HepG2 (cell line): ENCODE results near the gene INPP4B. TPM values are rescaled to one million over a fixed set of nuclear protein-coding genes. Genes with fewer than 3 reads are reported as not detected.

Source experiments
- ATAC-seq: fragments of 200-7000 bp; cut with Tn5 transposase; 3 replicates; pipeline ENCODE4 v1.9.1; 2020; ENCODE audit warnings: mild to moderate bottlenecking, moderate library complexity
- BruUV-seq: library from RNA; stranded (reverse); fragments of 400-500 nt; replicated peaks from 2 replicates; lab custom pipeline; 2021; lab: Mats Ljungman, UMichigan
- CTCF ChIA-PET: fragments of 300-600 bp; formaldehyde crosslinking; extraction: SDS; loops from one replicate; lab custom pipeline; 2021; ENCODE audit warnings: low total read pairs, inconsistent platforms, low intra/inter-chr PET ratio; lab: Yijun Ruan, JAX
- POLR2A ChIA-PET: fragments of 350-600 bp; sonication (Branson Sonifier 250); formaldehyde crosslinking; loops from one replicate; lab custom pipeline; 2020; ENCODE audit warnings: antibody characterized with exemption, inconsistent platforms; lab: Yijun Ruan, JAX
- DNase-seq: peaks from one replicate; pipeline ENCODE4 v3.0.0-alpha.2; 2015; ENCODE audit warnings: low spot score
- FAIRE-seq: peaks from 3 replicates; lab custom pipeline; 2011; peaks lifted over from hg19 to GRCh38; lab: Jason Lieb, UNC
- H2AFZ ChIP-seq: one replicate; pipeline ENCODE4 v1.6.1; 2011; ENCODE audit warnings: low read length, inconsistent platforms
- H3K27ac ChIP-seq: fragments of 300-600 bp; 3 replicates; pipeline ENCODE4 v1.8.0; 2011; ENCODE audit warnings: mixed run types, mild to moderate bottlenecking, mixed read lengths, low read length, inconsistent platforms; ENCODE audit not compliant: insufficient read depth; ENCODE audit errors: extremely low read length
- H3K27me3 ChIP-seq, 2 experiments: fragments of 200-600 bp in 1 of 2; 2 replicates in 1 of 2; 3 replicates in 1 of 2; pipeline versions ENCODE4 v1.6.0 to v1.8.0; 2011; ENCODE audit warnings: low read length in 2 of 2, mild to moderate bottlenecking in 2 of 2, moderate library complexity in 2 of 2, inconsistent platforms in 1 of 2; ENCODE audit not compliant: insufficient read depth in 2 of 2, control insufficient read depth in 1 of 2
- H3K36me3 ChIP-seq, 2 experiments: fragments of 200-600 bp in 1 of 2; replicated peaks in 1 of 2; 2 replicates in 1 of 2; 3 replicates in 1 of 2; pipeline versions ENCODE4 v1.5.1 to v1.8.0; 2011; ENCODE audit warnings: low read length in 2 of 2, inconsistent platforms in 1 of 2; ENCODE audit not compliant: insufficient read depth in 2 of 2, control insufficient read depth in 1 of 2
- H3K4me1 ChIP-seq: 2 replicates; pipeline ENCODE4 v1.5.1; 2012; ENCODE audit warnings: low read length, inconsistent platforms; ENCODE audit not compliant: insufficient read depth
- H3K4me2 ChIP-seq: 2 replicates; pipeline ENCODE4 v1.6.0; 2011; ENCODE audit warnings: low read depth, low read length, inconsistent platforms
- H3K4me3 ChIP-seq, 3 experiments: fragments of 200-600 bp in 1 of 3; sonication (generic), shearing (Covaris generic) in 1 of 3; replicated peaks in 1 of 3; 2 replicates each; pipeline ENCODE4 v1.5.1; 2011 to 2016; ENCODE audit warnings: low read length in 3 of 3, inconsistent platforms in 2 of 3, low read depth in 2 of 3, mild to moderate bottlenecking in 2 of 3, control low read depth in 1 of 3, mixed read lengths in 1 of 3; ENCODE audit not compliant: insufficient read depth in 1 of 3
- H3K79me2 ChIP-seq: one replicate; pipeline ENCODE4 v1.6.1; 2011; ENCODE audit warnings: low read length, inconsistent platforms; ENCODE audit not compliant: insufficient read depth
- H3K9ac ChIP-seq: 2 replicates; pipeline ENCODE4 v1.6.0; 2011; ENCODE audit warnings: mild to moderate bottlenecking, low read depth, low read length, inconsistent platforms; ENCODE audit not compliant: insufficient read depth
- H3K9me3 ChIP-seq: 2 replicates; pipeline ENCODE4 v1.5.1; 2012; ENCODE audit warnings: mild to moderate bottlenecking, low read length
- H4K20me1 ChIP-seq: 2 replicates; pipeline ENCODE4 v1.6.0; 2011; ENCODE audit warnings: inconsistent platforms, mild to moderate bottlenecking, low read length, moderate library complexity; ENCODE audit not compliant: insufficient read depth
- CCDC6 ChIP-seq: sonication (generic); formaldehyde crosslinking; IDR thresholded peaks from 2 replicates; pipeline ENCODE4 v1.8.1; 2022; ENCODE audit warnings: mild to moderate bottlenecking, missing genetic modification reagents, moderate library complexity
- ELF1 ChIP-seq: sonication (generic); formaldehyde crosslinking; IDR thresholded peaks from 2 replicates; pipeline ENCODE4 v1.4.0; 2020; ENCODE audit warnings: missing genetic modification reagents
- HDAC6 ChIP-seq: fragments of 200-600 bp; sonication (generic); IDR thresholded peaks from 2 replicates; pipeline ENCODE4 v1.7.0; 2017; ENCODE audit warnings: mild to moderate bottlenecking, antibody characterized with exemption, low read length, low read depth
- JUN ChIP-seq: sonication (generic); formaldehyde crosslinking; IDR thresholded peaks from 2 replicates; pipeline ENCODE4 v1.4.0; 2020; ENCODE audit warnings: mild to moderate bottlenecking, missing genetic modification reagents
- MIER3 ChIP-seq: IDR thresholded peaks from 2 replicates; pipeline ENCODE4 v1.6.1; 2016; ENCODE audit warnings: missing compliant biosample characterization, borderline replicate concordance
- SP140L ChIP-seq: sonication (generic); formaldehyde crosslinking; IDR thresholded peaks from 2 replicates; pipeline ENCODE4 v1.4.0; 2020; ENCODE audit warnings: missing genetic modification reagents, borderline replicate concordance
- SRSF4 ChIP-seq: fragments of 200-400 bp; formaldehyde crosslinking; IDR thresholded peaks from one replicate; pipeline ENCODE4 v1.6.1; 2018; ENCODE audit warnings: mild to moderate bottlenecking, low read depth, low read length, moderate library complexity; ENCODE audit not compliant: poor library complexity, severe bottlenecking
- STAG1 ChIP-seq: sonication (generic); formaldehyde crosslinking; IDR thresholded peaks from 2 replicates; pipeline ENCODE4 v1.4.0; 2020; ENCODE audit warnings: missing genetic modification reagents
- YY1 ChIP-seq: IDR thresholded peaks from 2 replicates; pipeline ENCODE4 v1.6.1; 2011; ENCODE audit warnings: low read length, low read depth, moderate library complexity, mild to moderate bottlenecking; ENCODE audit not compliant: insufficient read depth, insufficient replicate concordance
- ZFP36L1 ChIP-seq: sonication (generic); formaldehyde crosslinking; IDR thresholded peaks from 2 replicates; pipeline ENCODE4 v1.8.0; 2022; ENCODE audit warnings: mild to moderate bottlenecking, missing genetic modification reagents, moderate library complexity
- ZFP36L2 ChIP-seq: sonication (generic); formaldehyde crosslinking; IDR thresholded peaks from 2 replicates; pipeline ENCODE4 v1.4.0; 2020; ENCODE audit warnings: missing genetic modification reagents
- ZNF343 ChIP-seq: sonication (generic); formaldehyde crosslinking; IDR thresholded peaks from 2 replicates; pipeline ENCODE4 v1.4.0; 2020; ENCODE audit warnings: mild to moderate bottlenecking, missing genetic modification reagents
- ZNF432 ChIP-seq: sonication (generic); formaldehyde crosslinking; IDR thresholded peaks from 2 replicates; pipeline ENCODE4 v1.5.0; 2020; ENCODE audit warnings: missing genetic modification reagents, mild to moderate bottlenecking, borderline replicate concordance
- ZNF552 ChIP-seq: sonication (generic); formaldehyde crosslinking; IDR thresholded peaks from 2 replicates; pipeline ENCODE4 v1.9.0; 2022; ENCODE audit warnings: missing genetic modification reagents, mild to moderate bottlenecking, borderline replicate concordance
- ZNF678 ChIP-seq: sonication (generic); formaldehyde crosslinking; IDR thresholded peaks from 2 replicates; pipeline ENCODE4 v1.4.0; 2020; ENCODE audit warnings: mild to moderate bottlenecking, missing genetic modification reagents
- WGBS: methylation state at CpG from one replicate; pipeline ENCODE4 v1.1.6; 2017; ENCODE audit warnings: low lambda C conversion rate; 5-methylcytosine and 5-hydroxymethylcytosine counted together
- in situ Hi-C: cut with HindIII; loops from 2 replicates; pipeline ENCODE4 v1.10.0; 2017; ENCODE audit warnings: low pct_unique_long_range_greater_than_20kb; ENCODE audit not compliant: extremely low pct_ligation_motif_present
- intact Hi-C: fragments of 100-400 bp; cut with micrococcal nuclease; formaldehyde crosslinking; loops from one replicate; pipeline ENCODE4 v1.10.0; 2022; ENCODE audit not compliant: unreplicated experiment
- polyA plus RNA-seq, 8 experiments: library from polyadenylated mRNA; depleted of rRNA in 3 of 8; stranded (reverse) in 7 of 8; unstranded in 1 of 8; fragments of >200 nt; fragmentation: Illumina TruSeq in 4 of 8; extraction: Trizol in 4 of 8; gene quantifications; 2 replicates each; pipeline versions ENCODE4 v1.2.1 to v1.2.3, GENCODE V29; 2011 to 2016; ENCODE audit warnings: low read depth in 4 of 8, missing spikeins in 1 of 8, mixed read lengths in 1 of 8; ENCODE audit not compliant: insufficient read depth in 1 of 8
- total RNA-seq, 5 experiments: library from RNA; depleted of rRNA; stranded (reverse); fragments of >200 nt; fragmentation: Illumina TruSeq; extraction: Trizol; gene quantifications; 2 replicates each; pipeline ENCODE4 v1.2.3, GENCODE V29; 2016; ENCODE audit warnings: low read depth in 1 of 5
- TF ChIP-seq, protein P1 (sequence below): sonication (generic); formaldehyde crosslinking; IDR thresholded peaks from 2 replicates; pipeline ENCODE4 v1.5.0; 2020; ENCODE audit warnings: mild to moderate bottlenecking, missing genetic modification reagents
- TF ChIP-seq, protein P2 (sequence below): sonication (generic); formaldehyde crosslinking; IDR thresholded peaks from 2 replicates; pipeline ENCODE4 v1.9.0; 2022; ENCODE audit warnings: low read depth, missing genetic modification reagents
- TF ChIP-seq, protein P3 (sequence below): sonication (generic); formaldehyde crosslinking; IDR thresholded peaks from 2 replicates; pipeline ENCODE4 v1.8.0; 2022; ENCODE audit warnings: missing genetic modification reagents, mild to moderate bottlenecking, moderate library complexity, borderline replicate concordance

INPP4B gene
- total and polyA plus RNA-seq, 2 of the 13 experiments (the other 11 are each of a cell fraction or from before 2014, with no cell fraction given): not detected

- BruUV-seq: no TSS peak
- no peaks in the 10 kb centered on the region for H3K79me2 ChIP-seq
- H3K9ac ChIP-seq: no peak overlapping the region
- 37% methylated on average over 3 of the region's 12 CpGs for WGBS
- intact Hi-C loops (no loop called here), in situ Hi-C loops (no loop called here)
- no peaks in the 10 kb centered on the region for H3K9me3 ChIP-seq
- H2AFZ ChIP-seq: no peak overlapping the region
- no peak overlapping the region for H3K27ac ChIP-seq
- no peaks in the 10 kb centered on the region for H4K20me1 ChIP-seq
- H3K36me3 ChIP-seq: no peaks in the 10 kb centered on the region
- FAIRE-seq (no peak), ATAC-seq (no peak), DNase-seq (no peak)
- no peak overlapping the region for H3K4me3 ChIP-seq
- no peak overlapping the region for H3K4me2 ChIP-seq
- H3K27me3 ChIP-seq: no peaks in the 10 kb centered on the region
- ChIA-PET POLR2A (no interaction called here), CTCF (no interaction called here)
- no peaks in the 10 kb centered on the region for H3K4me1 ChIP-seq
- TF ChIP-seq ZFP36L2: no peak
- TF ChIP-seq ZNF552 (CRISPR knock-in tag): no peak
- no peak for TF ChIP-seq JUN (CRISPR knock-in tag)
- TF ChIP-seq ZNF432 (CRISPR knock-in tag): no peak
- TF ChIP-seq, protein P1, sequence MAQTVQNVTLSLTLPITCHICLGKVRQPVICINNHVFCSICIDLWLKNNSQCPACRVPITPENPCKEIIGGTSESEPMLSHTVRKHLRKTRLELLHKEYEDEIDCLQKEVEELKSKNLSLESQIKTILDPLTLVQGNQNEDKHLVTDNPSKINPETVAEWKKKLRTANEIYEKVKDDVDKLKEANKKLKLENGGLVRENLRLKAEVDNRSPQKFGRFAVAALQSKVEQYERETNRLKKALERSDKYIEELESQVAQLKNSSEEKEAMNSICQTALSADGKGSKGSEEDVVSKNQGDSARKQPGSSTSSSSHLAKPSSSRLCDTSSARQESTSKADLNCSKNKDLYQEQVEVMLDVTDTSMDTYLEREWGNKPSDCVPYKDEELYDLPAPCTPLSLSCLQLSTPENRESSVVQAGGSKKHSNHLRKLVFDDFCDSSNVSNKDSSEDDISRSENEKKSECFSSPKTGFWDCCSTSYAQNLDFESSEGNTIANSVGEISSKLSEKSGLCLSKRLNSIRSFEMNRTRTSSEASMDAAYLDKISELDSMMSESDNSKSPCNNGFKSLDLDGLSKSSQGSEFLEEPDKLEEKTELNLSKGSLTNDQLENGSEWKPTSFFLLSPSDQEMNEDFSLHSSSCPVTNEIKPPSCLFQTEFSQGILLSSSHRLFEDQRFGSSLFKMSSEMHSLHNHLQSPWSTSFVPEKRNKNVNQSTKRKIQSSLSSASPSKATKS: no peak
- no peak for TF ChIP-seq SP140L (CRISPR knock-in tag)
- TF ChIP-seq, protein P2, sequence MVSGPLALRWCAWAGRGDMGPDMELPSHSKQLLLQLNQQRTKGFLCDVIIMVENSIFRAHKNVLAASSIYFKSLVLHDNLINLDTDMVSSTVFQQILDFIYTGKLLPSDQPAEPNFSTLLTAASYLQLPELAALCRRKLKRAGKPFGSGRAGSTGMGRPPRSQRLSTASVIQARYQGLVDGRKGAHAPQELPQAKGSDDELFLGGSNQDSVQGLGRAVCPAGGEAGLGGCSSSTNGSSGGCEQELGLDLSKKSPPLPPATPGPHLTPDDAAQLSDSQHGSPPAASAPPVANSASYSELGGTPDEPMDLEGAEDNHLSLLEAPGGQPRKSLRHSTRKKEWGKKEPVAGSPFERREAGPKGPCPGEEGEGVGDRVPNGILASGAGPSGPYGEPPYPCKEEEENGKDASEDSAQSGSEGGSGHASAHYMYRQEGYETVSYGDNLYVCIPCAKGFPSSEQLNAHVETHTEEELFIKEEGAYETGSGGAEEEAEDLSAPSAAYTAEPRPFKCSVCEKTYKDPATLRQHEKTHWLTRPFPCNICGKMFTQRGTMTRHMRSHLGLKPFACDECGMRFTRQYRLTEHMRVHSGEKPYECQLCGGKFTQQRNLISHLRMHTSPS: no peak
- TF ChIP-seq YY1: no peak
- no peak for TF ChIP-seq STAG1 (CRISPR knock-in tag)
- no peak for TF ChIP-seq SRSF4
- no peak for TF ChIP-seq HDAC6
- no peak for TF ChIP-seq ZFP36L1 (CRISPR knock-in tag)
- TF ChIP-seq MIER3: no peak
- TF ChIP-seq ELF1 (CRISPR knock-in tag): no peak
- TF ChIP-seq ZNF678 (CRISPR knock-in tag): no peak
- TF ChIP-seq ZNF343 (CRISPR knock-in tag): no peak
- no peak for TF ChIP-seq CCDC6 (CRISPR knock-in tag)
- TF ChIP-seq, protein P3, sequence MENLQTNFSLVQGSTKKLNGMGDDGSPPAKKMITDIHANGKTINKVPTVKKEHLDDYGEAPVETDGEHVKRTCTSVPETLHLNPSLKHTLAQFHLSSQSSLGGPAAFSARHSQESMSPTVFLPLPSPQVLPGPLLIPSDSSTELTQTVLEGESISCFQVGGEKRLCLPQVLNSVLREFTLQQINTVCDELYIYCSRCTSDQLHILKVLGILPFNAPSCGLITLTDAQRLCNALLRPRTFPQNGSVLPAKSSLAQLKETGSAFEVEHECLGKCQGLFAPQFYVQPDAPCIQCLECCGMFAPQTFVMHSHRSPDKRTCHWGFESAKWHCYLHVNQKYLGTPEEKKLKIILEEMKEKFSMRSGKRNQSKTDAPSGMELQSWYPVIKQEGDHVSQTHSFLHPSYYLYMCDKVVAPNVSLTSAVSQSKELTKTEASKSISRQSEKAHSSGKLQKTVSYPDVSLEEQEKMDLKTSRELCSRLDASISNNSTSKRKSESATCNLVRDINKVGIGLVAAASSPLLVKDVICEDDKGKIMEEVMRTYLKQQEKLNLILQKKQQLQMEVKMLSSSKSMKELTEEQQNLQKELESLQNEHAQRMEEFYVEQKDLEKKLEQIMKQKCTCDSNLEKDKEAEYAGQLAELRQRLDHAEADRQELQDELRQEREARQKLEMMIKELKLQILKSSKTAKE: no peak
These were observed 509.7 kb downstream of the INPP4B start for GRCh38 chr4:142336251-142336934.
